Bronchial epithelial cell (primary cell): ENCODE results near the gene SKI. TPM values are rescaled to one million over a fixed set of nuclear protein-coding genes. Genes with fewer than 3 reads are reported as not detected.

ENCODE experiments used
- DNase-seq: peaks from one replicate; pipeline ENCODE4 v3.0.0-alpha.2; 2010; ENCODE audit warnings: low read depth
- FAIRE-seq: peaks from 2 replicates; lab custom pipeline; 2011; peaks lifted over from hg19 to GRCh38; lab: Jason Lieb, UNC
- H3K27me3 ChIP-seq: 2 replicates; pipeline ENCODE4 v1.5.1; 2011; ENCODE audit warnings: low read length; ENCODE audit not compliant: control insufficient read depth, insufficient read depth
- H3K36me3 ChIP-seq: 2 replicates; pipeline ENCODE4 v1.5.1; 2011; ENCODE audit warnings: low read length; ENCODE audit not compliant: control insufficient read depth, insufficient read depth
- H3K4me3 ChIP-seq: 2 replicates; pipeline ENCODE4 v1.5.1; 2011; ENCODE audit warnings: mild to moderate bottlenecking, low read depth, low read length, control low read depth
- total RNA-seq: library from RNA; depleted of rRNA; stranded (reverse); fragments of >200 nt; gene quantifications from 2 replicates; pipeline ENCODE4 v1.2.1, GENCODE V29; 2014
- TF ChIP-seq, protein P1 (sequence below): IDR thresholded peaks from 2 replicates; pipeline ENCODE4 v1.5.1; 2011; ENCODE audit warnings: mild to moderate bottlenecking, moderate library complexity, low read length, control low read depth, inconsistent platforms; ENCODE audit not compliant: insufficient read depth, severe bottlenecking

The SKI gene
- total RNA-seq, 1 donor from 2014 or later: 8.4 TPM

DNA sequence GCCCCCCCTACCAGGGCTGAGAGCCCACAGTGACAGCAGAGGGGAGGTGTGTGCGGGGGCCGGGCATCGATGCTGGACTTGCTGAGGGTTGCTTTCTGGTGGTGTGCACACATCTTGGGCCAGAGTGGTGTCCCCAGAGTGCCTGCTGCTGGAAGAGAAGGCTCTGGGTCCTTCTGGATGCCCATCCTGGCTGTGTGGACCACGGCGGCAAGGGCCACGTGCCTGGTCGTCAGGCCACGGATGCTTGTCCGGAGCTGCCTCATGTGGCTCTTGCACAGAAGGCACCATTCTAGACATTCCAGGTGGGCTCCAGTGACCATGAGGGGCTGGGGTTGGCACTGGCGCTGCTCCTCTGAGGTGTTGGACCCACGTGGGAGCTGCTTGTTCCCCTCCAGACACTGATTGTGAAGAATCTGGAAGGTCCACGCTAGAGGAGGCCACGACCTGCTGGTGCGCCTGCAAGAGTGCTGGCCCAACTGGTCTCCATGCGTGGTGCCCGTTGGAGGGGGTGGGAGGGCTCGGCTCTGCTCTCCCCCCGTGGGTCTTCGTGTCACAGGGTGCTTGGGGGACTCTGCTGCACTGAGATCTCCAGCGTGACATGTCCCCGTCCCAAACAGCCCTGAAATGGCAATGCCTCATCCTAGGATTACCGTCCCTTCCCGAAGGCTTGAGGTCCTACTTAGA lies 25.8 kb downstream of the SKI start:
- TF ChIP-seq, protein P1, sequence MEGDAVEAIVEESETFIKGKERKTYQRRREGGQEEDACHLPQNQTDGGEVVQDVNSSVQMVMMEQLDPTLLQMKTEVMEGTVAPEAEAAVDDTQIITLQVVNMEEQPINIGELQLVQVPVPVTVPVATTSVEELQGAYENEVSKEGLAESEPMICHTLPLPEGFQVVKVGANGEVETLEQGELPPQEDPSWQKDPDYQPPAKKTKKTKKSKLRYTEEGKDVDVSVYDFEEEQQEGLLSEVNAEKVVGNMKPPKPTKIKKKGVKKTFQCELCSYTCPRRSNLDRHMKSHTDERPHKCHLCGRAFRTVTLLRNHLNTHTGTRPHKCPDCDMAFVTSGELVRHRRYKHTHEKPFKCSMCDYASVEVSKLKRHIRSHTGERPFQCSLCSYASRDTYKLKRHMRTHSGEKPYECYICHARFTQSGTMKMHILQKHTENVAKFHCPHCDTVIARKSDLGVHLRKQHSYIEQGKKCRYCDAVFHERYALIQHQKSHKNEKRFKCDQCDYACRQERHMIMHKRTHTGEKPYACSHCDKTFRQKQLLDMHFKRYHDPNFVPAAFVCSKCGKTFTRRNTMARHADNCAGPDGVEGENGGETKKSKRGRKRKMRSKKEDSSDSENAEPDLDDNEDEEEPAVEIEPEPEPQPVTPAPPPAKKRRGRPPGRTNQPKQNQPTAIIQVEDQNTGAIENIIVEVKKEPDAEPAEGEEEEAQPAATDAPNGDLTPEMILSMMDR: no peak
- no peak for FAIRE-seq

DNA sequence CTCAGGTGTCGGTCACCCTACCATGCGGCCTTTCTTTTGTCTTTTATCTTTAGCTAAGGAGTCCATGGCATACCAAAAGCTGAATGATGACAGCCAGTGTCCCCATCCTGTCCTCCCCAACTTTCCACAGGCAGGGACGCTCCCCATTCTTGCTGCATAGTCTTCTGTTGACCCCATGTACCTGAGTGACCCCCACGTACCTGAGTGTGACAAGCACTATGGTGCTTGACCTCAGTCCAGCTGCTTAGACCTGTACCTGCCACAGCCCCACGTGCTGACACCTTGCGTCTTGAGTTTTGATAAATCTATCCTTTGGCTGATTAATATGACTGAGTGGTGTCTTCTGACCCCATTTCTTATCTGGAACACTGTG lies 26.9 kb downstream of the SKI start:
- no peaks in the 10 kb centered on the region for H3K27me3 ChIP-seq
- no peak overlapping the region for H3K4me3 ChIP-seq
- peaks cover 8% of the 10 kb centered on the region for H3K36me3 ChIP-seq
- TF ChIP-seq, protein P1: no peak
- FAIRE-seq (peak; percentile 50), DNase-seq (no peak)

More for the DNA sequence above, 25.8 kb downstream of the SKI start:
- no peak for DNase-seq
- H3K27me3 ChIP-seq: no peaks in the 10 kb centered on the region
- no peak overlapping the region for H3K4me3 ChIP-seq
- peaks cover 8% of the 10 kb centered on the region for H3K36me3 ChIP-seq

DNA sequence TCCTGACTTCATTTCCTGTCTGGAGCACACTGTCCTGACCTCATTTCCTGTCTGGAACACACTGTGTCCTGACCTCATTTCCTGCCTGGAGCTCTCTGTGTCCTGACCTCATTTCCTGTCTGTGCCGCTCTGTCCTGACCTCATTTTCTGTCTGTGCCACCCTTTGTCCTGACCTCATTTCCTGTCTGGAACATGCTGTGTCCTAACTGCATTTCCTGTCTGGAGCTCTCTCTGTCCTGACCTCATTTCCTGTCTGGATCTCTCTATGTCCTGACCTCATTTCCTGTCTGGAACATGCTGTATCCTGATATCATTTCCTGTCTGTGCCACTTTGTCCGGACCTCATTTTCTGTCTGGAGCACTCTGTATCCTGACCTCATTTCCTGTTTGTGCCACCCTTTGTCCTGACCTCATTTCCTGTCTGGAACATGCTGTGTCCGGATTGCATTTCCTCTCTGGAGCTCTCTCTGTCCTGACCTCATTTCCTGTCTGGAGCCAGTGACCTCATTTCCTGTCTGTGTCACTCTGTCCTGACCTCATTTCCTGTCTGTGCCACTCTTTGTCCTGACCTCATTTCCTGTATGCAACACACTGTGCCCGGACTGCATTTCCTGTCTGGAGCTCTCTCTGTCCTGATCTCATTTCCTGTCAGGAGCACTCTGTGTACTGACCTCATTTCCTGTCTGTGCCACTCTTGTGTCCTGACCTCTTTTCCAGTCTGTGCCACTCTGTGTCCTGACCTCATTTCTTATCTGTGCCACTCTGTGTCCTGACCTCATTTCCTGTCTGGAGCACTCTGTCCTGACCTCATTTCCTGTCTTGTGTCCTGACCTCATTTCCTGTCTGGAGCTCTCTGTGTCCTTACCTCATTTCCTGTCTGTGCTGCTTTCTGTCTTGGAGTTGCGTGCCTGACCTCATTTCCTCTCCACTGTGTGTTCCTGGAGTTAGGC lies 27.6 kb downstream of the SKI start:
- Histone ChIP-seq H3K36me3 (peaks cover 8% of the 10 kb centered on the region), H3K27me3 (no peaks in the 10 kb centered on the region), H3K4me3 (no peak overlapping the region)
- FAIRE-seq: peak; percentile 98
- DNase-seq: peak; percentile 76
- TF ChIP-seq, protein P1: no peak

DNA sequence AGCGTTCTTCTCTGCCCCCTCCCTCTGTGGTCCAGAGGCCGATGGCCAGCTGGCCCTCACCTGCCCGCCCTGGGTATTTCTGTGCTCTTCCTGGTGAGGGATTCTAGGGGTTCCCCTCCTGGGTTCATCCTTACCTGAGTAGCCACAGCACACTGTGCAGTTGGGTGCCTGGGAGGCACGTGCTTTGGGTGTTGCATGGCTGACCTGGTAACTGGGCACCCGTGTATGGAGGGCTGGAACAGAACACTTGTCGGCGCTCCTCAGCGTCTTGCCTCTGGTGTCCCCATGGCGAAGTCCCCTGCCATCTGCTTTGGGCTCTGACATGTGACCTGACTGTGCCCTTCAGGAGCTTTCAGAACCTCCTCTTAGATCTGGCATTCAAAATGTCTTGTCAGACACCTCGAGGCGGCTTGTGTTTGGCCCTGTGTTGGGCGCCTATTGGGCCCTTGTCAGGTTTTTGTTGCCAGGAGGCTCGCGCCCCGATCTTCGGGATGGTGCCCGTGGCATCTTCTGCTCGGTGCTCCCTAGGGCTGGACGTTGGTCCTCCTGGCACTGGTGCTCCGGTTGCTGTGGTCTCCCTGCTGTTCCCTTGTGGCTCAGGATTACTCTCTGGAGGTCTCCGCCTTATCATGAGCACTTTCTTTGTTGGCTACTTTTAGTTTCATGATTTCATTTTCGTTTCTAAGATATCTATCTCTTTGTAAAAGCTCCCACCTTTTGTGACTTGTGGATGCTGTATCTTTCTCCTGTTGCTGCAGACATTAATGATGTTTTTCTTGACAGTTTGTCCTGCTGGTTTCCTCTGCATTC lies 28.5 kb downstream of the SKI start:
- DNase-seq: no peak
- TF ChIP-seq, protein P1: no peak
- FAIRE-seq: no peak
- H3K4me3 ChIP-seq: no peak overlapping the region
- peaks cover 8% of the 10 kb centered on the region for H3K36me3 ChIP-seq
- no peaks in the 10 kb centered on the region for H3K27me3 ChIP-seq

DNA sequence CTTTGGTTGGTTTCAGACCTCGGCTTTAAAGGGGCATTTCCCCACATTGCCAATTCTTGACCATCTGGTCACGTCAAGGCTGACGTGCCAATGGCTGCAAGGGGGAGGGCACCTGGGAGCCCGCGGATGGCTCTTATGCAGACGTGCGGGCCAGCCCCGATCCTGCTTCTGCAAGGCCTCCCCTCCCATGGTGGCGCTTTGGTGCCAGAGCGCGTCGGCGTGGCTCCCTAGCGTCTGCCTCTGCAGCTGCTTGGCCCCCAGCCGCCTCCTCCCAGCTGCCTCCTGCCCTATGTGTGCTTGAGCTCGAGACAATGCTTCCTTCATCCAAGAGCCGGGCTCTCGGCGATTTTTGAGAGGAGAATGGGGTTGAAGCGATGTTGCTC lies 29.1 kb downstream of the SKI start:
- Histone ChIP-seq H3K27me3 (no peaks in the 10 kb centered on the region), H3K4me3 (no peak overlapping the region), H3K36me3 (peaks cover 8% of the 10 kb centered on the region)
- DNase-seq (no peak), FAIRE-seq (no peak)
- TF ChIP-seq, protein P1: no peak
